GM19193 (cell line): ENCODE data around the gene CPT1A.

Source experiments
- POLR2A ChIP-seq: IDR thresholded peaks from 4 replicates; pipeline ENCODE4 v1.6.1; 2011; ENCODE audit not compliant: insufficient read depth, insufficient read length; ENCODE audit errors: extremely low read depth

CPT1A gene

DNA sequence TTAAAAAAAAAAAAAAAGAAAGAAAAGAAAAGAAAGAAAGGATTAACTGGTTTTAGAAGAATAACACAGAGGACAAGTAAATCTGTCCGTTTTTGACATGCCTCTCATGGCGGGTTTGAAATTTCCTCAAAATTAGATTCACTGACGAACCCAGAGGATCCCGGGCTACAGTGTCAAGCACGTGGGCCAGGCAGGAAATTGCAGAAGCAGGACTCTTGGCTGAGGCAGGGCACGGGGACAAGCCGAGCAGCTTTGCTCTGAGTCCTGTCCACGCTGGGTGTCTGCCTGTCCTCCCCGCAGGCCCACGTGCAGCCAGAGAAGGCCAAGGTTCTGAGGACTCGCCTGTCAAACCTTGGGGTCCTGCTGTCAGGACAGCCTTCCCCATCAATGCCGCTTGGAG lies 132.7 kb downstream of the CPT1A start:
- no peak for TF ChIP-seq POLR2A

DNA sequence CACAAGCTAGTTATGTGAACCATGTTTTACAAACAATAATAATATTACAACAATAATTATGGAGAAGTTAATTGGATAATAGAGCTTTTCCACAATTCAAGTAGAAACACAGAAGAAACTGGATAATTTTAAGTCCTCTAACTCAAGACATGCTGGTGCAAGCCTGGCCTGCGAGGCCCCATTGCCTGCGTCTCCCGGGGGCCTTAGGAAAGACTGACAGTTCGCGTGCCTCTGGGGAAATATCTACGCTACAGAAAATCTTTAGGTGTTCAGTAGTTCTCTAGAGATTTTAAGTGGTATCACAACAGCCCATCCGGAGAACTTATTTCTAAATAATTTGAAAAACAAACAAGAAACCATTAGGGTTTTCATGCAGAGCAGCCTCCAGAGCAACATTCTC lies 134.2 kb downstream of the CPT1A start:
- no peak for TF ChIP-seq POLR2A

DNA sequence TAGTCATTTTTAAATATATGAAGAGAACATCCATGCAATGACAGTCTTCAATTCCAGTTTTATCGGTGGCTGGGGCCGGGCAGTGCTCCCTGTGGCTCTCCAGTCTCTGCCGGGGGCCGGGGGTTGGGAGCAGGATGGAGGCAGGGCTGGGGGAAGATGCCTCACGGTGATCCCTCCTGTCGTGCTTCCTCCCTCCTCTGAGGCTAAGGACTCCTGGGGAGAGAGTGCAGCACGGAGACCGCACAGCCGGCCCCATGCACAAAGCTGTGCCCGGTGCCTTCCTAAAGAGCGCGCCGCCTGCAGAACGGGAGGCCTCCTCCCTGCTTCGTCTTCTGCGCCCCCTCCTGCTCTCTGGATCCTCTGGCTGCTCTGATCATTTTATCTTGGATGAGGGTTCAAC lies 136.8 kb downstream of the CPT1A start:
- no peak for TF ChIP-seq POLR2A
